NCI-H1048 (cell line): ENCODE results near the gene NANP.
A peak's percentile ranks its signal among the peaks of the same experiment; 100 is the strongest.
"Not testable (repeated sequence)": the region's sequence is repeated elsewhere in the genome, so short reads cannot be mapped to it uniquely, and the experiment has no call there.

ENCODE experiments used
- DNase-seq: peaks from one replicate; lab custom pipeline; 2025; lab: John Stamatoyannopoulos, UW

The NANP gene

DNA sequence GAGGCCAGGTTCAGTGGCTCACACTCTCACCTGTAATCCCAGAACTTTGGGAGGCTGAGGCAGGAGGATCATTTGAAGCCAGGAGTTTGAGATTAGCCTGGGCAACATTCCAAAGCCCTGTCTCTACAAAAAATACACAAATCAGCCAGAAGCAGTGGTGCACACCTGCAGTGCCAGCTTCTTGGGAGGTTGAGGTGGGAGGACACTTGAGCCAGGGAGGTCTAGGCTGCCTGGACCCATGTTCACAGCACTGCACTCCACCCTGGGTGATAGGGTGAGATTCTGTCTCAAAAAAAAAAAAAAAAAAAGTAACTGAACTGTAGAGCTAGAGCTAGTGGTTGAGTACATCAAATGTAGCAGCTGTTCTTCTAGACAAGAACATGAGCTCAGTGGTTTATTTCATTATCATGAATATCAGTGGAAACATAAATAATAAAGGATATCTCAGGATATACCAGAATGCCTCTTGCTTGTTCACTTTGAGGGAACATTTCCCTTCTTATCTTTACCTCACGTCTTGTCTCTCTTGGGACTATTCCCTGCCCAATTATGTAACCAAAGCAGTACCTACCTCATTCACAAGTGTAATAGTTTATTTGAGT is 17.6 kb downstream of the NANP start:
- no peak for DNase-seq

DNA sequence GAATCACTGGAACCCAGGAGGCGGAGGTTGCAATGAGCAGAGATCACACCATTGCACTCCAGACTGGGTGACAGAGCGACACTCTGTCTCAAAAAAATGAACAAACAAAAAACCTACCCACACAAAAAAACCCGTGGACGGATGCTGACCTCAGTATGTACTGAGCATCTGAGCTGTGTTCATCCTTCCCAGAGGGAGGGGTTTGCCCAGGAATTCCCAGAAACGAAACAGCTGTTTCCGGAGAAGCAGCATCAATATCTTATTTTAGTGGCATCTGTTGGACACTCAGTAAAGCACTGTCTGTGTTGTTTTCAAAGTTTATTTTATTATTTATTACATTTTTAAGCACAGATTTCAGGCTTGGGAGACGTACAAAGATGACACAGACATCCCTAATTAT is 18.7 kb downstream of the NANP start:
- DNase-seq = no peak

DNA sequence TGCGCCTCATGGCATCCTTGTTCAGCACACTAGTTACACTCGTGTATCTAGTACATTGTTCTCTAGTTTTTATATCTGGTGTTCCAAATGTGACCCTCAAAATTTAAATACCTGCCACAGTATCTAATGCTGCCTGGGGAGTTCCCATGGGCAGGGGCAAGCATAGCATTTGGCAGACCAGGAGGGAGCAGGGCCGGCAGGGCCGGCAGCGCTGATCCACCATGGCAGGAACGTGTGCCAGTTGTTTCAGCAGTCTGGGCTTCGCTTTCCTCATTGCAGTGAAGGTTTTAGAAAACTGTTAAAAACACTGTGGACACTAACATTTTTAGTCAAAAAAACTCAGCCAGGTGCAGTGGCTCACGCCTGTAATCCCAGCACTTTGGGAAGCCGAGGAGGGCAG is 19.2 kb downstream of the NANP start:
- DNase-seq = no peak

DNA sequence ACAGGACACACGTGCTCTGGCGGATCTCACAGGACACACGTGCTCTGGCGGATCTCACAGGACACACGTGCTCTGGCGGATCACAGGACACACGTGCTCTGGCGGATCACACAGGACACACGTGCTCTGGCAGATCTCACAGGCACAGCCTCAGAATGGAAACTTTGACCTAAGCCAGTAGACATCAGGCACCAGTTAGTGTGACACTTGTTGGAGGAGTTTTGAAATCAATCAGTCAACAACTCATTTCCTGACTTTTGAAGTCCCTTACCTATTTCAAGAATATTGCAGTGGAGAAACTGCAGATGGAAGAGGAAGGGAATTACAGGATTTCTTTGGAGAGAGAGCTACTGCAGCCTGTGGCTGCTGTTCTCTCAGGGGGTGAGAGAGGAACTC is 20.9 kb downstream of the NANP start:
- not testable (repeated sequence) for DNase-seq

DNA sequence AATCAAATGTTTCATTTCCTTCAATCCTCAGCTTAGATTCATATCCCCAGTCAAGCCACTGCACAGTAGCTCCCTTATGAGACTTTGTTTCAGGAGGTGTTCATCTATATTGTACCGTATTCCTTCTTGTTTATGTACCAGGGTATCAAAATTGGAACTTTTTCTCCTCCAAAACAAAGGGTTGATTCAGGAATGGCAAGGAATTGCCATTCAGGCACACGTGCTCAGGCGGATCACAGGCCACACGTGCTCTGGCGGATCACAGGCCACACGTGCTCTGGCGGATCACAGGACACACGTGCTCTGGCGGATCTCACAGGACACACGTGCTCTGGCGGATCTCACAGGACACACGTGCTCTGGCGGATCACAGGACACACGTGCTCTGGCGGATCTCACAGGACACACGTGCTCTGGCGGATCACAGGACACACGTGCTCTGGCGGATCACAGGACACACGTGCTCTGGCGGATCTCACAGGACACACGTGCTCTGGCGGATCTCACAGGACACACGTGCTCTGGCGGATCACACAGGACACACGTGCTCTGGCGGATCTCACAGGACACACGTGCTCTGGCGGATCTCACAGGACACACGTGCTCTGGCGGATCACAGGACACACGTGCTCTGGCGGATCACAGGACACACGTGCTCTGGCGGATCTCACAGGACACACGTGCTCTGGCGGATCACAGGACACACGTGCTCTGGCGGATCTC is 21.5 kb downstream of the NANP start:
- DNase-seq = not testable (repeated sequence)

DNA sequence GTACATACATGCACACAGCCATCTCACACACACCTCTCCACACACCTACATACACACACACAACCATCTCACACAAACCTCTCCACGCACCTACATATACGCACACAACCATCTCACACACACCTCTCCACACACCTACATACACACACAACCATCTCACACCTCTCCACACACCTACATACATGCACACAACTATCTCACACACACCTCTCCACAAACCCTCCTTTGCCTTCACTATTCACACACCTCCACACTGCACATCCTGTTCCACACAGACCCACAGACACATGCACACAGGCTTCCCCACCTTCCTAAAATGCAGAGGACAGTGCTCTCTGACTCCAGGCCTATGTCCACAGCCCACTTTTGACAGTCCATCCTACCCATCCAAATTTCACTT is 22.2 kb downstream of the NANP start:
- DNase-seq = no peak

DNA sequence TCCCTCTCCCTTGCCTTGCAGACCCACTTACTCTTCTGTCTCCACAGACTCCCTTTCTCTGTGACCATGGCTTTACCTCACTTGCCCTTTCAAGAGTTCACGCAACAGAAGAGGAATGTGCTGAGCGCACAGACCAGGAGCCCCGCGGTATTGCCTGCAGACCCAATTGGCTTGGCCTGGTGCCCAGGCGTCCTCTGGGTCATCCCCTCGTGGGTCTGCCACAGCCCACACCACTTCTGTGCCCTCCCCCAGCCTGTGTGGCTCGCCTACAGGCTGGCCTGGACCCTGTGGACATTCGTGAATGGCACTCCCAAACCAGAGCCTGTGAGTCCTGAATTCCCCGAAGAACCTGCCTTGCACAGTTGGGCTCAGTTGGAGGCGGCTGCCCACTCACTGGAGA is 23.2 kb downstream of the NANP start:
- no peak for DNase-seq

DNA sequence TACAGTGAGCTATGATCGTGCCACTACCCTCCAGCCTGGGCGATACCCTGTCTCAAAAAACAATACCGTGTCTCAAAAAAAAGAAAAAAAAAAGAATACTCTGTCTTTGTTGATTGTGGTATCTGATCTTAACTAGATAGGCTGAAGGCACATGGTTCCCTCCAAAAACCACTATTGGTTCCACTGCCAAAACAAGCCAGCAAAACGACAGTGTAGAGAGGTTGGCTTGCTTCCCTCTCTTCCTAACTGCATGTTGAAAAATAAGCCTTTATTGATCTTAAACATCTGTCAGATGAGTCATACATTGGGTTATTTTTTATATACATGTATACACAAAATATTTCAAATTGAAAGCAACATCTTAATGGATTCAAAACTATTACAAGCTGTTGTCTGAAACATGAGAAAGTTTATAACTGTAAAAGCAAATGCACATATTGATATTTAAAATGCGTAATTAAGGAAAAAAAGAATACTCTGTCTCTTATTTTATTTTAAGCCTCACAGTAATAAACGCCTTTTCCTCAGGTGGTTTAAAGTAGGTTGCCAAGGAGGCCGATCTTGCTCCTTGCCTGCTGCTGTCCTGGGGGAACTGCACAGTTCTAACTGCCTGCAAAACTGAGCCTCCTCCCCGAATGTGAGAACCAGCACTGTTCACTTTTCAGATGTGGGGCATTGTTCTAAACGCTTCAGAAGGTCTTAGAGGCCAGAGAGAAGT is 31.5 kb downstream of the NANP start:
- no peak for DNase-seq

DNA sequence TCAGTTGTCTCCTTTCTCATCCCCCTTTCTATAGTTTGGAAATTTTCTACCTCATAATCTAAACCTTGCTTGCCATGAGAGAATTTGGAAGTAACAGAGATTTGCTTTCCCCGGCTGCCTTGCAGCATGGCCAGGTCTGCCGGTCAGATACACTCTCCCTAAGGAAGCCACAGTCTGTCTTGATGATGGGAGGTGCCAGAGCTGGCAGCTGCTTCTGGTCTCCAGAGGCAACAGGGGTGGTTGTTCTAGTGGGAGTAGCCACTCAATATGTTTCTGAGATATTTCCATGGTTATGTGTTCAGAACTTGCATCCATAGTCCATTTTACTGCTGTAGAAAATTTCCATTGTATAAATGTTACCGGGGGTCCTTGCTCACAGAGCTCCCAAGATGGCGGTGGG is 33.0 kb downstream of the NANP start:
- not testable (repeated sequence) for DNase-seq

DNA sequence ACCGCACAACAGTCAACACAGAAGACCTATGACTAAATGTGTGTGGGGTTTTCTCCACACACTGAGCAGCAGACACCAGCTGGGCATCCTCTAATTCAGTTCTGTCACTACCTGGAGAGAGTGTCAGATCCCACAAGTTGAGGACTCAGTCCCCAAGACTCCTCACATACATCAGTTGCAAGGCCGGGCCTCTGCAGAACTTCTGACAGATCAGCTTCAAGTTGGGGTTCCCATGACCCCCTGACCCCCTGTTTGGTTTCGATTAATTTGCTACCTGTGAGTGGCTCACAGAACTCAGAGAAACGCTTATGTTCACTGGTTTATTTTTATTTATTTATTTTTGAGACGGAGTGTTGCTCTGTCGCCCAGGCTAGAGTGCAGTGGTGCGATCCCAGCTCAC is 35.3 kb downstream of the NANP start:
- no peak for DNase-seq

DNA sequence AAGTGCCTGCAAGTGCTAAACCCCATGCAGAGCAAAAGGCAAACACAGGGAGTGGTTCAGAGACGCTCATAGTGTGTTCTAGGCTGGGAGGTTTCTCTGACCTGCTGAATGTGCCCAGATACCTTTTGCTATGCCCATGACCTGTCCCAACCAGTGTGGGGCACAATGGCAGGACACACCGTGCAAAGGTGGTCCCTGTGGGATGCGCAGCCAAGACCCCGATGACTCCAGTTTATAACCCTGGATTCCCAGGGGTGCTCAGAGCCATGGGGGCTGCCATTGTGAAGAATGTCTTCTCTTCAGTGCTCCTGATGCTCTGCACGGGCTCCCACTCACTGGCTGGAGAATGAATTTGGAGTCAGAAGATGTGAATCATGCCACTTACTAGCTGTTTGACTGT is 36.3 kb downstream of the NANP start:
- DNase-seq = no peak

DNA sequence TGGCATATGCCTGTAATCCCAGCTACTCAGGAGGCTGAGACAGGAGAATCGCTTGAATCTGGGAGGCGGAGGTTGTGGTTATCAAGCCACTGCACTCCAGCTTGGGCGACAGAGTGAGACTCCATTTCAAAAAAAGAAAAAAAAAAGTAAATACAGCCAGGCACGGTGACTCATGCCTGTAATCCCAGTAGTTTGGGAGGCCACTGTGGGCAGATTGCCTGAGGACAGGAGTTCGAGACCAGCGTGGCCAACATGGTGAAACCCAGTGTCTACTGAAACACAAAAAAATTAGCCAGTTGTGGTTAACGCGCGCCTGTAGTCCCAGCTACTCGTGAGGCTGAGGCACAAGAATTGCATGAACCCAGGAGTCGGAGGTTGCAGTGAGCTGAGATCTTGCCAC is 36.9 kb downstream of the NANP start:
- DNase-seq = no peak

DNA sequence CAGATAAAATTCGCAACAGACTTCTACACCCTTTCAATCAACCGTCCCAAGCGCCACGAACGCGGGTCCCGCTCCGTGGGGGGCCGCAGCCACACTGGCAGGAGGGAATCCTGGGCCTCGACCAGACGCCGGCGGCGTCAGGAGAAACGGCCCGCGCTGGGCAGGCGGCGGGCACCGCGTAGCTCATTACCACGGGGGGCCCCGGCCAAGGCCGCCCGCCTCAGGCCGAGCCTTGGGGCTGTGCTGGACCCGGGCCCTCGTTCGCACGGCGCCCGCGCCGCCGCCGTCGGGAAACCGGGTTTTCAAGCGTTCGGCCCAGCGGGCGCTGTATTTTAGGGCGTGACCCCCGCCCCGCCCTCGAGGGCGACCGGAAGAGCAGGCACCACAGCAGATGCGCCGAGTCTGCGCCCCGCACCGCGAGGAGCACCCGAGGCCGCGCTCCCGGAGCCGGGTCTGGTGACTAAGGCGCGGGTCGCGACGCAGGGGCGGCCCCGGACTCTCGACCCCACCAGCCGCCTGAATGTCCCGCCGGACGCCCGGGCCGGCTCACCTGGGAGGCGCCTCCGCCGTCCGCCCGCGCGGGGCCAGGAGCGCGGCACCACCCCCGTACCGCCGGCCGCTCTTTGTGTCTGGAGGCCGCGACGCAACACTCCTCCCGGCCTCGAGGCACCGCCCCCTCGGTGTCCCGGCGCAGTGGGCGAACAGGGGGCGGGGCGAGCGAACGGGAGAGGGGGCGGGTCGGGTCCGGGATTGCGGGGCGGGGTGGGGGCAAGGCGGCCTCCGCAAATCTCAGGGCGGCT is 38.7 kb downstream of the NANP start, which contains the start of gene NINL:
NINL (minus strand) TSS at position 627 of the 800 bp plus-strand sequence. CDS start 58,944 bp downstream, outside the sequence.
- DNase-seq = peak; percentile 56

DNA sequence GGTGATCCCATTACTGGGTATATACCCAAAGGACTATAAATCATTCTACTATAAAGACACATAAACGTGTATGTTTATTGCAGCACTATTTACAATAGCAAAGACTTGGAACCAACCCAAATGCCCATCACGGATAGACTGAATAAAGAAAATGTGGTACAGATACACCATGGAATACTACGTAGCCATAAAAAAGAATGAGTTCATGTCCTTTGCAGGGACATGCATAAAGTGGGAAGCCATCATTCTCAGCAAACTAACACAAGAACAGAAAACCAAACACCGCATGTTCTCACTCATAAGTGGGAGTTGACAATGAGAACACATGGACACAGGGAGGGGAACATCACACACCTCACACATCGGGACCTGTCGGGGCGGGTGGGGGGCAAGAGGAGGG is 40.2 kb downstream of the NANP start:
- not testable (repeated sequence) for DNase-seq

DNA sequence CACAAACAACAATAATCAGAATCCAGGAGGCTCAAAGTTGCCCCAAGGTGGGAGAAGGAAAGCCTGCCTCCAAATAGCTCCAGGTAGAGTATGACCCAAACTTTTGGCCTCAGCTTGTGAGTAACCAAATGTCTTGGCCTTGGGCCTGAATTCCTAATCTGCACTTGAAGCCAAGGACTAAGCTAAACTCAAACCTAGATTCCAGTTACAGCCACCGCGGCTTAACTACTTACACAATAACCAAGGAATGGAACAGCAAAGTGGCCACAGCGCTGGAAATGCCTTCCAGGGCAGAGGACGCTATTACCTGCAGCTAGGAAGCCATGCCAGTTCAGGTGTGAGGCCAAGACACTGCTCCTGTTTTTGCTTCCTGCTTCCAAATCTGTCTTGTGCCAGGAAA is 43.1 kb downstream of the NANP start:
- DNase-seq = no peak

DNA sequence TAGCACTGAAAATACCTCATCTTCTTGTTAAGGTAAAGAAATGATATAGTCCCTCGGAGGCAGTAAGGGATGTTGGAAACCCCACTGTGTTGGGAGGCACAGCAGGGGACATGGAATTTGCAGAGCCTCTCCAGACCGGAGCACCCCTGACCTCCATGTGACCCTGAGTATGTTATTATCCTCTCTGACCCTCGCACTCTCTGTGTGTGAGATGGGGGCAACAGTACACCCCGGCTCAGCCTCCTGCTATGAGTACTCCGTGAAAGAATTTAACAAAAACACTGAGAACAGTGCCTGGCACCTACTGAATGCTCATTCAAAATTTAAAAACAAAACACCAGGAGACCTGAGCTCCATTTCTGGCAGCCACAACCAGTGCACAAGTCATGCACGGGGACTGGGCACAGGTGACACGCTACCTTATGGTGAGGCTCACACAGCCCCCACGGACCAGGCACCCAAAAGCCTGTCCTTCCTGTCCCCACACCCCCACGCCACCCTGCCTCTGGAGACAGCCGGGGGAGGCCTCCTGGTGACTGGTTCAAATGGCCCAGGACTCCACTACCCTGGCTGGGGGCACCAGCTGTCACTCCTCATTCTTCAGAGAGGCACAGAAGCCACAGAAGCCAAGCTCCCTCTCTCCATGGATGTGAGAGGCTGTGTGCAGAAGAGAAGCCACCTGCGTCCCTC is 44.6 kb downstream of the NANP start:
- DNase-seq = no peak

DNA sequence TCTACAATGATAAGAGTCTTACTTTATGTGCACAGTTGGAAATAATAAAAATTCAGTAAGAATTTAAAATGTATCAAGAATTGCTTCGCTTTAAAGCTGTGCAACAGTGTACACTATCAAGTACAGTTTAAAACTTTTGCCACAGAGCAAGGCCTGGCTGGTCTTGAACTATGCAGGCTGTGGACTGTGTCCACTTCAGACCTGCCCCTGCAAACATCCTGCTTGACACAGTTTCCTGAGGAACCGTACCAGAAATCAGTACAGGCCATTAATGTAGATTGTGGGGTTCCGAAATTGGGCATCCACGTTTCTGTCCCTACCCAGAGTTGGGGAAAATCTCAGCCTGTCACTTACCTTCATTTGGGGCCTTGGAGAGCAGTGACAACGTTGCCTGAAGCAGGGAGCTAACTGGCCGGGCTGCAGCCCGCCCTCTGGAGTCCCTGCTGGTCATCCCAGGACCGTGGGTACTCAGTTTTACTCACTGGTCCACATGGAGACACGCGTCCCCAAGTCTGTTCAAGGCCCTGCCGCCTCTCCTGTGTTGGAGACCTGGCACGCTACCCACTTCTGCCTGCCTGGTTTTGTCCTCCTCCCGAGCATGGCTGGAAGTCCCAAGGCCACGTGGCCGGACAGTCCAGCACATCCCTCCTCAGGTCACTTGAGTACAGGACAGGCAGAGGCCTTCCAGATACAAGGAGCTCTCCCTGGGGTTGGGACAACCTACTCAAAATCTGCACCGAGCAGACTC is 46.9 kb downstream of the NANP start:
- no peak for DNase-seq

DNA sequence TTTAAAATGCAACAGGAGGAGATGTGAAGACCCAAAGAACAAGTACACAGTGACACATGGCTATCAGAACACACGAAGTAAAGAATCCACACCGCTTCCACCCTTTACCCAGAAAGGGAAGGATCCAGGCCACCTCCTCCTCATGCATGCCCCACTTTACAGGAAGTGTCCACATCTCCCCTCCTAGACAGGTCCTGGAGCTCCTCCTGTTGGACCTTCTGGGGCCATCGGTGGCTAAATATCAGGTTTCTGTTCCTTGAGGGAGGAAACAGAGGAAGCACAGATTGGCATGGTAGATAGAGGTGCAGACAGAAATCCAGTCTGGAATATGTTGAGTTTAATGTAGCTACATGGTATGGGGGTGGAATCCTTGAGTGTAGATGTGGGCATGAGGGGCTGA is 49.4 kb downstream of the NANP start:
- no peak for DNase-seq

DNA sequence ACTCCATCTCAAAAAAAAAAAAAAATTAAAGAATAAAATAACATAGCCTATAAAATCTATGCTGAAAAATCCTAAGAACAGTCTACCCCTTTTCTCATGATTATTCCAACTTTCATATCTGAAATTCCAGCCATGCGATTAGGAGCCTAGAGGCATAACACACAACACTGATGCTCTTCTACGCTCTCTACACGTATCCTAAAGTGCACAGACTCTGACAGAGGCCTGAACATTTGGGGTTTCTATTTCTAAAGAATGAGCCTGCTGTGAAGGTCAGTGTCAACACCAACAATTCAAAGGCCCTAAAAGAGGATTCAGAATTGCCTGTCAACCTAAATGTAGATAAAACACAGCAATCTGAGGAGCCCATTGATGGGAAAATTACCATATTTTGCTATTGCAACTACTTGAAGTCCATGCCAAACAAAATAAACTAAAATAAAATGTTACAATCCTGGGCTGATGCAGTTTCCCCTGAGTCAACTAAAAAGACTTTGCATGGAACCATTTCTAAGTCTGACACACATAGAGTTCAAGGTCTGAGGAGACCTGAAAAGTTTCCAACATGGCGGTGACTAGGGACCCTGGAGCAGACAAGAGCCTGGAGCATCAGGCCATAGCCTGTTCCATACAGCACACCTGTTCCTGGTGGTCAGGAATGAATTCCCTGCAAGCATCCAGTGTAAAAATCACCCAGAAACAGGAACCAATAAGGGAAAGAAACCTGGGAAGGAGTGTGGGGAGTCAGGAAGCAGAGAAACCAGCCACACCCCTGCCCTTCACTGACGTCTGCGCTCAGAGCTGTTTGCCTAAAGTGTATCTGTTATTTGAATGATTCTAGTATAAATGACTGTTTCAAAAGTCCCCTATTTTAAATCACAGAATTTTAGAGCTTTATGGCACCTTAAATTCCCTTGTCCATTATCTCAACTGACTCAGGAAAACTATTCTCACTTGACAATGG is 50.2 kb downstream of the NANP start:
- DNase-seq = no peak

DNA sequence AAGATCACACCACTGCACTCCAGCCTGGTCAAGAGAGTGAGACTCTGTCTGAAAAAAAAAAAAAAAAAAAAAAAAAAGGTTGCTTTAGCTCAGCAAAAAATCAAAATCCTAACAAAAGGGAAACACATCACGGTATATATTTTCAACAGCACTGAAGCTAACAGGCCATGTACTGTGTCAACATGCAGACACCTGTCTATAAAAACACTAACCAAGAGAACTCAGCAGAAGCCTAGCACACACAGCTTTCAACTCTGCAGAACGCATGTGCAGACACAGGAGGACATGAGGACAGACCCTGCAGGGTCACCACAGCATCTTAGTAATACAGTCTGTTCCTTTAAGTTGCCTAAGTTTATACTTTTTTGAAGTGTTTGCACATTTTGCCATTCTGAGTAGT is 52.0 kb downstream of the NANP start:
- no peak for DNase-seq
